ENCODE measurements around the gene DCLK1.

Gene DCLK1

GRCh38 chr13:35945368-35945767, 185.8 kb downstream of the DCLK1 start:
- no peak for DNase-seq (ENCODE audit: low read depth)

DNA sequence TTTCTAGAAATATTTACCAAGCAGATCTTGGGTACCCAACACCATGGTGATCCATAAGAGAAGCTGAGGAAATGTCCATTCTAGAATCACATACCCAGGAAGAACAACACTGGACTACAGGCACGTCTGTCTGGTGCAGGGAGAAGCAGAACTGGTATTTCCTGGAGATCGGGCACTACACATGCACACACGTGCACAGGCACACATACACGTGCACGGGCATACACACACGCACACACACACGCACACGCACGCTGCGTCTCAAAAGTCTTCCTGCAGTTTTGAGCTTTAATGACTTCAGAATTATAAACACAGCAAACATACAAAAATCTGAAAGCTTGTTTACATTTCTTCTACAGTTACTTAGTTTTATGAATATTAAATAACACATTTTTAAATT, 189.8 kb downstream of the DCLK1 start:
- DNase-seq (ENCODE audit: low read depth): no peak

- no peak for DNase-seq (ENCODE audit: low read depth)
Observed at GRCh38 chr13:35940734-35941133, 190.4 kb downstream of the DCLK1 start.

- no peak for DNase-seq (ENCODE audit: low read depth)
Observed at GRCh38 chr13:35936246-35936978, 194.8 kb downstream of the DCLK1 start.

DNA sequence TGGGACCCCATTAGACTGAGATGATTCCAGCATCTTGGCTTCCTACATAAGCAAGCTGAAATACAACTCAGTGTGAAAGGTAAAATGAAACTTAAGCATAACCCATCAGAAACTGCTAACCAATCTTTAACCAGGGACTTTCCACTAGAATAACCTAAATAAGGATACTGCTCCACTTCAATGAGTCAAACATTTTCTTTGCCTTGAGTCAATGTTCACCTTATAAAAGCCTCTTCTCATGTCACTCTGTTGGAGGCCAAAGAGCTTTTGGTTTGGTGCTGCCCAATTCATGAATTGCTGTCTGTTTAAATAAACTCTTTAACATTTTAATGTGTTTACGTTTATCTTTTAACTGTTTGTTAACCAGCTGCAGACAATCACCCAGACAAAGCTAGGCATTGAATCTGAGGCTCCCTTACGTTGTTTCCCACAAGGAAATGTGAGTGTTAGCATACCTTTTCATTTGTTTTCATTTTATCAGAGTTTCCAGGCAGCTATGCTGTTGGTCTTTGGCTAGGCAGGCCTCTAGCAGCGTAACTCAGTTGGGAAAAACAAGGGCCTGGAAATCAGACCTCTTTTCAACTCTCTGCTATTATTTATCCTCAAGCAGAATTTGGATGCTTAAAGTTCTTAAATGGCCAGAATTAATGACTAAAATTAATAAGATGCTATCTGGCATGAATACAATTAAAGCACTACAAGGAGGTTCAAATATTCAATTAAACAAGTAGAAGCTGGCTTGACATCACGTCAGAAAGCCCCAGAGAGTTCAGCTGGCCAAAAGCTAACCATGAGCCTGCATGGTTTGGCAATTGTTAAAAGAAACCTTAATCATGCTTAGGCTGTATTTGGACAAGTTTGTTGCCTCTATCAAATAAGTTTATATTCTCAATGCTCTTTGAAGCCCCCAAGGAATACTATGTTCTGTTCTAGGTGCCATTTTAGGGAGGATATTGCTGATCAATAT, 200.2 kb downstream of the DCLK1 start:
- DNase-seq (ENCODE audit: low read depth): no peak

- DNase-seq (ENCODE audit: low read depth): no peak
Observed at GRCh38 chr13:35927567-35928021, 203.6 kb downstream of the DCLK1 start.

- no peak for DNase-seq (ENCODE audit: low read depth)
Observed at GRCh38 chr13:35926859-35927530, 204.2 kb downstream of the DCLK1 start.

DNA sequence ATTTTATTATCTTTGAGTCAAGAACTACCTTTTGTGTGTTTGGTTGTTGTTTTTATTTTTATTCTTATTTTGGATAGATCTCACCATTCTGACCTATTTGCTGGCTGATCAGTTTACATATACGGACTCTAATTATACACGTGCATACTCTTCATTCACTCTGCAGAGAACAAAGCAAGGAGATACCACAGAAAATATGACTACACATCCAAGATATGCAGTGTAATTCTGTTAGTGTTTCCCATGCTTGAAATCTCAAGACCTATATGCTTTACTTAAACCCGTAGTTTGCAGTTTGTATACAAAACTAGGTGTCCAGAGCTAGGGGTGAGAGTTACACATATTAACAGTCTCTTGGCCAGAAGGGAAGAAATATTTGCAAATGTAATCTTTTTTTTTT, 205.5 kb downstream of the DCLK1 start:
- no peak for DNase-seq (ENCODE audit: low read depth)

DNA sequence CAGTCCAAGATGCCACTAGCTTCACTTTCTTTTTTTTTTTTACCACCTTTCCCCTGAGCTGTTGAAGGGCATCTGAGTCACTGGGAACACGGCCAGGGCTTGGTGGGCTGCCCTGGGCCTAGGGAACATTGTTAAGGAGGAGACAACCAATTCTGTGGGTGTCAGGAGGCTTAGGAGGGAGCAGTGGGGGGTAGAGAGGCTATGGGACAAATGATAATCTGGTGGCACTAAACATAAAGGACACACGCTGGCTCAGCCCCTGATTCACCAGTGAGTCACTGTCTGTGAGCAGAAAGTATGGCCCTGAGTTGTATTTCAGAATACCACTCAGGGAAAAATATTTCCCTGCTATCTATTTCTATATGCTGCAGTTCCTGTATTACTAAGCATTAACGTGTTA, 207.8 kb downstream of the DCLK1 start:
- DNase-seq (ENCODE audit: low read depth): no peak

DNA sequence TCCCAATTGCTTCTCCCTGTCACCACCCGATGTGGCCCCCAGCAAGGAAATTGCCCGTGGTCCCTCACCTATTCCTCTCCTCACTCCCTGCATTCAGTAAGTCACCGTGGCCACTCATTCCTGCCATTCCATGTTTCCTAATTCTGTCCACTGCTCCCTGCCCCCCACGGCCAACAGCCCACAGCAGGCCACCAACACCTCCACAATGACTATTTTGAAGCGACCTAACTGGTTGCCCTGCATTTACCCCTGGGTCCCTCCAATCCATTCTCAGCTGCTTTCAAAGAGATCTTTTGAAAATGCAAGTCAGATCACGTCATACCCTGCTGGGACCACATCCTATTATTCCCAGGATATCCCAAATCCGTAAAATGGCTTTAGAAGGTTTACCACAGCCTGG, 210.4 kb downstream of the DCLK1 start:
- no peak for DNase-seq (ENCODE audit: low read depth)

GRCh38 chr13:35917942-35918645, 213.1 kb downstream of the DCLK1 start:
- no peak for DNase-seq (ENCODE audit: low read depth)

- no peak for DNase-seq (ENCODE audit: low read depth)
Observed at GRCh38 chr13:35917252-35917941, 213.8 kb downstream of the DCLK1 start.

- no peak for DNase-seq (ENCODE audit: low read depth)
Observed at GRCh38 chr13:35916146-35916545, 215.0 kb downstream of the DCLK1 start.

GRCh38 chr13:35914662-35915061, 216.5 kb downstream of the DCLK1 start:
- no peak for DNase-seq (ENCODE audit: low read depth)

- no peak for DNase-seq (ENCODE audit: low read depth)
Observed at GRCh38 chr13:35912841-35913240, 218.3 kb downstream of the DCLK1 start.

GRCh38 chr13:35909837-35910540, 221.2 kb downstream of the DCLK1 start:
- no peak for DNase-seq (ENCODE audit: low read depth)

DNA sequence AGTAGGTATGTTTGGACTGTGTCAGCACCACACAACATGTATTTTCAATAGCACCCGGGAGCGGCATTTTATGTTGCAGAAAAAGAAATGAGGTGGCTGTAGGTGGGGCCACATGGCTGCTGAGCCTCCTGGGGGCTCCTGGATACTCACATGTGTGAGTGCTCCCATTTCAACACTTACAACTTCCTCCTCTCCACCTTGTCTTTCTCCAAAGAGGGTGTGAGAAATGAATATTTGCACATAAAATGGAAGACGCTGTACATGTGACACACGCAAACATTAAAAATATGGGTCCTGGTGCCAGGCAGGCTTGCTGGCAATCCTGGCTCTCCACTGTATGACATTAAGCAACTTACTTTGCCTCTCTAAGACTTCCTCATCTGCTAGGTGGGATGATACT, 222.1 kb downstream of the DCLK1 start:
- DNase-seq (ENCODE audit: low read depth): no peak

DNA sequence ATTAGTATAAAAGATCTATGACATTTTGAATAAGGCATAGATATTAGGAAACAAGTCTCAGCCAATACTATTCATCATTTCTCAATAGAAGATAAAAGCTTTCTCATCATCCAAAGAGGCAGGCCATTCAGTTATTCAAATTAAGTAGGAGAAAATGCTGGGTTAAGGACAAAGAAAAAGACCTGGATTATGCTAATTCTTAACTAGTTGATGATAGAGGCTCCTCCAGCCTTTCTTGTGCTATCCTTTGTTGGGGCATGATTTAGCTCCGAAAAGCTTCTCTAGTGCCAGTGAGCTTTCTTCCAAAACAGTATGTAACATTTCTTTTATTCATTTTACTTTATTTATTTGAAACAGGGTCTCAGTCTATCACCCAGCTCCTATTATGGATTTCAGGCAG, 223.0 kb downstream of the DCLK1 start:
- DNase-seq (ENCODE audit: low read depth): no peak

DNA sequence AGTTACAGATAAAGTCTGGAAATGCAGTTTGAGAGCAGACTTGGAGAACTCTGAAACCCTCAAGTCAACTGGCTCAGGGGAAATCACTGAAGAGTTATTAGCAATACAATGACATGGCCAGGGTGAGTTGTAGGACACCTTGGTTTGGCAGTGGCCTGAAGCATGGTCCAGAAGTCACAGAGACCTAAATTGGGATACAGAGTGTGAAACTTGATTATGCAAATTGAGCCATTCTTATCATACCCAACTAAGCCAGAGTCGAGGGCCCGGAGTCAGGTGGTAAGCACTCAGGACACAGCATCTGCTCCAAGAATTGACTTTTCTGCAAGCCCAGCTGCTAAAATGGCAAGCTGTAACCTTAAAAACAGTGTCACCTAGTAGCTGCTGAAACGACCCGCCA, 224.5 kb downstream of the DCLK1 start:
- no peak for DNase-seq (ENCODE audit: low read depth)

GRCh38 chr13:35903075-35903474, 228.1 kb downstream of the DCLK1 start:
- no peak for DNase-seq (ENCODE audit: low read depth)

DNA sequence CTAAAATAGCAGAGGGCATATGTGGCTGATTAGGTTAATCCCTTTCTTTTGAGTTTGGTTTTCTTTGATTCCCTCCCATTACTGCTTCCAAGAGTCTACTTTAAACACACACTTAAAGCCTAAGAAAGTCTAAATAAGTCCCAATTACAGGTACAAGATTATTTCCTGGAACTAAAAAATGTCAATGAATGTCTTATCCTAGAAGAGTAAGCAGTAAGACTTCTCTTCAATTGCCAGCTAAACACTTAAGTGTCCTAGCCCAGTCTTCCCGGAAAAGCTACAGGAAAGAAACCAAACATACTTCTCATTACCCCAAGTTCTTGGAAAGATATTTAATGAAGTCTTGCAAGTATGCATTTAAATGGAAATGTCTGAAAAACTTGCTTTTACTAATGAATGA, 233.1 kb downstream of the DCLK1 start:
- no peak for DNase-seq (ENCODE audit: low read depth)

Data from stimulated activated CD8-positive, alpha-beta memory T cell treated with anti-CD3 and anti-CD28 coated beads, Interleukin-15, amount 100 ng/mL, for 24 hours (primary cell).